H9 (cell line): ENCODE results near the gene ABCA1. TPM values are rescaled to one million over a fixed set of nuclear protein-coding genes. Genes with fewer than 3 reads are reported as not detected.

Experiments
- DNase-seq: peaks from one replicate; pipeline ENCODE4 v3.0.0-alpha.2; 2017
- H2AFZ ChIP-seq: one replicate; pipeline ENCODE4 v1.6.1; 2013; ENCODE audit warnings: mild to moderate bottlenecking, low read length, control low read depth, moderate library complexity
- H2AK5ac ChIP-seq: 2 replicates; pipeline ENCODE4 v1.6.1; 2013; ENCODE audit warnings: low read length, control low read depth, mixed read lengths; ENCODE audit not compliant: insufficient read length
- H2BK120ac ChIP-seq: one replicate; pipeline ENCODE4 v1.6.1; 2013; ENCODE audit warnings: low read depth, mild to moderate bottlenecking, low read length, control low read depth, inconsistent platforms; ENCODE audit not compliant: poor library complexity, severe bottlenecking
- H2BK12ac ChIP-seq: 2 replicates; pipeline ENCODE4 v1.6.1; 2013; ENCODE audit warnings: low read length, control low read depth, mixed read lengths, low read depth; ENCODE audit not compliant: insufficient read length
- H2BK15ac ChIP-seq: 2 replicates; pipeline ENCODE4 v1.6.1; 2013; ENCODE audit warnings: low read depth, low read length, control low read depth
- H2BK20ac ChIP-seq: one replicate; pipeline ENCODE4 v1.6.1; 2013; ENCODE audit warnings: low read depth, mild to moderate bottlenecking, low read length, control low read depth, inconsistent platforms; ENCODE audit not compliant: poor library complexity, severe bottlenecking
- H2BK5ac ChIP-seq: 2 replicates; pipeline ENCODE4 v1.6.1; 2013; ENCODE audit warnings: low read length, control low read depth, mixed read lengths; ENCODE audit not compliant: insufficient read length
- H3K14ac ChIP-seq: 2 replicates; pipeline ENCODE4 v1.6.1; 2013; ENCODE audit warnings: low read length, control low read depth; ENCODE audit not compliant: insufficient read depth
- H3K18ac ChIP-seq: 2 replicates; pipeline ENCODE4 v1.6.1; 2013; ENCODE audit warnings: low read depth, mild to moderate bottlenecking, mixed read lengths, low read length, control low read depth; ENCODE audit not compliant: insufficient read length
- H3K23ac ChIP-seq: 2 replicates; pipeline ENCODE4 v1.6.1; 2013; ENCODE audit warnings: low read length, control low read depth, mixed read lengths, low read depth; ENCODE audit not compliant: insufficient read length
- H3K23me2 ChIP-seq: 2 replicates; pipeline ENCODE4 v1.6.1; 2013; ENCODE audit warnings: low read depth, mild to moderate bottlenecking, mixed read lengths, low read length, control low read depth; ENCODE audit not compliant: insufficient read length, poor library complexity, severe bottlenecking
- H3K27ac ChIP-seq: 2 replicates; pipeline ENCODE4 v1.5.1; 2013; ENCODE audit warnings: low read length, control low read depth, mixed read lengths, low read depth; ENCODE audit not compliant: insufficient read length
- H3K27me3 ChIP-seq: 2 replicates; pipeline ENCODE4 v1.6.1; 2013; ENCODE audit warnings: low read length, control low read depth, inconsistent platforms; ENCODE audit not compliant: insufficient read depth
- H3K4ac ChIP-seq: 2 replicates; pipeline ENCODE4 v1.6.1; 2013; ENCODE audit warnings: low read depth, mild to moderate bottlenecking, control low read depth, inconsistent platforms, low read length, moderate library complexity
- H3K4me1 ChIP-seq: 2 replicates; pipeline ENCODE4 v1.6.1; 2013; ENCODE audit warnings: low read length, control low read depth, inconsistent platforms; ENCODE audit not compliant: insufficient read depth
- H3K4me2 ChIP-seq: 2 replicates; pipeline ENCODE4 v1.6.1; 2013; ENCODE audit warnings: low read length, control low read depth, mixed read lengths; ENCODE audit not compliant: insufficient read length, insufficient read depth
- H3K56ac ChIP-seq: 2 replicates; pipeline ENCODE4 v1.6.1; 2013; ENCODE audit warnings: low read depth, mild to moderate bottlenecking, mixed read lengths, low read length, control low read depth; ENCODE audit not compliant: insufficient read length
- H3K79me1 ChIP-seq: 2 replicates; pipeline ENCODE4 v1.6.1; 2013; ENCODE audit warnings: low read depth, mild to moderate bottlenecking, moderate library complexity, low read length, control low read depth, inconsistent platforms; ENCODE audit not compliant: insufficient read depth, poor library complexity, severe bottlenecking
- H3K79me2 ChIP-seq: 2 replicates; pipeline ENCODE4 v1.6.1; 2013; ENCODE audit warnings: low read length, control low read depth, inconsistent platforms; ENCODE audit not compliant: insufficient read depth
- H3K9ac ChIP-seq: 2 replicates; pipeline ENCODE4 v1.6.1; 2013; ENCODE audit warnings: low read length, control low read depth, mixed read lengths; ENCODE audit not compliant: insufficient read length; ENCODE audit errors: extremely low read depth
- H3K9me3 ChIP-seq: one replicate; pipeline ENCODE4 v1.6.1; 2013; ENCODE audit warnings: low read depth, low read length, inconsistent platforms; ENCODE audit not compliant: control insufficient read depth
- H3T11ph ChIP-seq: one replicate; pipeline ENCODE4 v1.6.1; 2013; ENCODE audit warnings: mild to moderate bottlenecking, low read length, control low read depth, inconsistent platforms
- H4K20me1 ChIP-seq: one replicate; pipeline ENCODE4 v1.6.1; 2013; ENCODE audit not compliant: control insufficient read depth, insufficient read length, insufficient read depth
- H4K5ac ChIP-seq: 2 replicates; pipeline ENCODE4 v1.6.1; 2013; ENCODE audit warnings: low read depth, mild to moderate bottlenecking, mixed read lengths, low read length, control low read depth; ENCODE audit not compliant: insufficient read length
- H4K8ac ChIP-seq: replicated peaks from 2 replicates; pipeline ENCODE4 v1.6.1; 2013; ENCODE audit warnings: low read length, control low read depth, mixed read lengths, low read depth; ENCODE audit not compliant: insufficient read length
- H4K91ac ChIP-seq: 2 replicates; pipeline ENCODE4 v1.6.1; 2013; ENCODE audit warnings: low read depth, mild to moderate bottlenecking, moderate library complexity, mixed read lengths, low read length, control low read depth; ENCODE audit not compliant: insufficient read length
- H3K27ac Mint-ChIP-seq, 3 experiments: 2 replicates in 2 of 3; 3 replicates in 1 of 3; pipeline ENCODE4 v1.8.0; 2020 to 2021; ENCODE audit warnings: mixed read lengths in 3 of 3, mild to moderate bottlenecking in 1 of 3, moderate library complexity in 1 of 3
- H3K27me3 Mint-ChIP-seq: 2 replicates; pipeline ENCODE4 v1.8.0; 2021; ENCODE audit warnings: low read depth, mild to moderate bottlenecking, moderate library complexity, mixed read lengths
- H3K36me3 Mint-ChIP-seq, 3 experiments: 2 replicates in 2 of 3; 3 replicates in 1 of 3; pipeline ENCODE4 v1.8.0; 2020 to 2021; ENCODE audit warnings: low read depth in 3 of 3, mixed read lengths in 3 of 3; ENCODE audit not compliant: insufficient read depth in 1 of 3
- H3K4me1 Mint-ChIP-seq, 2 experiments: 2 replicates each; pipeline ENCODE4 v1.8.0; 2020; ENCODE audit warnings: mixed read lengths in 2 of 2
- H3K4me3 Mint-ChIP-seq, 2 experiments: 2 replicates in 1 of 2; 3 replicates in 1 of 2; pipeline ENCODE4 v1.8.0; 2020 to 2021; ENCODE audit warnings: mild to moderate bottlenecking in 2 of 2, mixed read lengths in 2 of 2, moderate library complexity in 1 of 2
- H3K9me3 Mint-ChIP-seq, 2 experiments: 2 replicates in 1 of 2; 3 replicates in 1 of 2; pipeline ENCODE4 v1.8.0; 2020; ENCODE audit warnings: mild to moderate bottlenecking in 2 of 2, mixed read lengths in 2 of 2, moderate library complexity in 1 of 2
- CTCF ChIP-seq: fragments of 200-600 bp; sonication (generic); conservative IDR thresholded peaks from 3 replicates; pipeline ENCODE4 v1.8.0; 2021; ENCODE audit warnings: antibody characterized with exemption, mild to moderate bottlenecking
- WGBS: extraction: QIAGEN DNeasy Blood & Tissue Kit; methylation state at CpG from one replicate; pipeline ENCODE4 v1.1.7; 2013; ENCODE audit warnings: missing lambda C conversion rate, low lambda C conversion rate, mixed read lengths; ENCODE audit not compliant: insufficient read length; ENCODE audit errors: extremely low coverage; 5-methylcytosine and 5-hydroxymethylcytosine counted together
- total RNA-seq: library from RNA; stranded (reverse); gene quantifications from 2 replicates; pipeline ENCODE4 v1.2.1, GENCODE V29; 2021

Gene ABCA1
- total RNA-seq, 1 experiment from 2014 or later, result 16.6 TPM

- H3K9me3 ChIP-seq, result no peaks in the 10 kb centered on the region
- peaks cover 14 to 22% of the 10 kb centered on the region in 2 experiments for H3K4me1 Mint-ChIP-seq
Observed at GRCh38 chr9:104743376-104743985, 184.5 kb downstream of the ABCA1 start.

More at GRCh38 chr9:104743376-104743985, 184.5 kb downstream of the ABCA1 start:
- H3K4ac ChIP-seq, result no peak overlapping the region
- H2BK20ac ChIP-seq, result no peak overlapping the region
- no peak overlapping the region for H3K4me3 Mint-ChIP-seq
- no peak overlapping the region for H3K14ac ChIP-seq
- H3K79me1 ChIP-seq, result no peaks in the 10 kb centered on the region
- H2BK120ac ChIP-seq, result no peak overlapping the region
- WGBS, result no CpG with 5 or more reads among the region's 7 CpGs
- no peak overlapping the region for H3K56ac ChIP-seq
- no peak overlapping the region for H2BK15ac ChIP-seq
- no peaks in the 10 kb centered on the region for H4K20me1 ChIP-seq
- no peak overlapping the region for H4K5ac ChIP-seq
- no peak overlapping the region for H3K27ac ChIP-seq
- H3K4me2 ChIP-seq, result no peak overlapping the region
- H3K23me2 ChIP-seq, result peaks cover 6% of the 10 kb centered on the region
- H3K27ac Mint-ChIP-seq, result no peak overlapping the region
- H3K9ac ChIP-seq, result no peak overlapping the region
- no peak overlapping the region for H2AFZ ChIP-seq
- no peak overlapping the region for H3K23ac ChIP-seq
- no peaks in the 10 kb centered on the region for H3K27me3 ChIP-seq
- H3K4me1 ChIP-seq, result no peaks in the 10 kb centered on the region
- TF ChIP-seq CTCF, result peak; percentile 89
- H3K36me3 Mint-ChIP-seq, result no peaks in the 10 kb centered on the region
- no peak overlapping the region for H2BK12ac ChIP-seq
- no peak overlapping the region for H4K8ac ChIP-seq
- H3K79me2 ChIP-seq, result no peaks in the 10 kb centered on the region
- no peak overlapping the region for H2BK5ac ChIP-seq
- H2AK5ac ChIP-seq, result no peak overlapping the region
- no peak overlapping the region for H3T11ph ChIP-seq
- no peaks in the 10 kb centered on the region for H3K9me3 Mint-ChIP-seq
- DNase-seq, result no peak
- H4K91ac ChIP-seq, result no peak overlapping the region
- H3K18ac ChIP-seq, result no peak overlapping the region
- H3K27me3 Mint-ChIP-seq, result no peaks in the 10 kb centered on the region
